GM10266 (cell line): ENCODE measurements around the gene TBX15.

Source experiments
- DNase-seq: peaks from one replicate; pipeline ENCODE4 v3.0.0; 2012; ENCODE audit errors: extremely low spot score
- CTCF ChIP-seq: IDR thresholded peaks from 2 replicates; pipeline ENCODE4 v1.5.1; 2012; ENCODE audit warnings: mild to moderate bottlenecking, low read depth; ENCODE audit not compliant: control insufficient read depth, insufficient read depth; ENCODE audit errors: missing control alignments

TBX15 gene

GRCh38 chr1:118866330-118866729 lies 121.8 kb downstream of the TBX15 start:
- no peak for TF ChIP-seq CTCF
- no peak for DNase-seq

DNA sequence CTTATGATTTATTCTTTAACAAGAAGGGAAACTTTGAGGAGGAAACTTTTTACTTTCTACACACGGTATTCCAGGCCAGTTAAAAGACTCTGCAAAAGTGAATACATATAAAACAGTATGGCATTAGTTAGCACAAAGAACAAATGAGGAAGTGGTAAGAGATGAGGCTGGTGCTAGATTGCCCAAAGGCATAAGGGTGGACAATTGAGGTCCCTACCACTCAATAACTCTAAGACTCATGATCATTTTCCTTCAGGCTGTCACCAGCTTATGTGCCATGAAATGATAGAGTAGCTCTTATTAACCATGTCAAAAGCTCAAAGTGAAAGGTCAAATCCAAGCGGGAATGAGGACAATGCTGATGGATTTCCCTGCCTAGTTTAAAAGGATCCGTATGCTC lies 124.5 kb downstream of the TBX15 start:
- no peak for DNase-seq
- TF ChIP-seq CTCF = no peak

DNA sequence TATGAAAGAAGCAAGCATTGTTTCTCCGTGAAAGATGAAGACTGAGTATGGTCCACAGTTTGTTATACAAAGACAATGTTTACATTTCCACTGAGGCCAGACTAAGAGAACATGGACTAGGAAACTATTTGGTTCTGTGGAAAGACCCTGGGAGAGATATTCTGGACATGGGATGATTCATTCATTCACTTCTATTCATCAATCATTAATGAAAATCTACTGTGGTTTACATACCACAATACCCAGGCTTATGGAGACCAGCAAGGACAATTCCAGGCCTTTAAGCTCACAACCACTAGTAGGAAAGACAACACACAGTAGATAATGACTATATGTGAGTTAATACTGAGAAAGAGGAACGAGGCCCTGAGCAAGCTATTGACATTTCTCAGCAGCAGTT lies 125.4 kb downstream of the TBX15 start:
- no peak for TF ChIP-seq CTCF
- DNase-seq = no peak

DNA sequence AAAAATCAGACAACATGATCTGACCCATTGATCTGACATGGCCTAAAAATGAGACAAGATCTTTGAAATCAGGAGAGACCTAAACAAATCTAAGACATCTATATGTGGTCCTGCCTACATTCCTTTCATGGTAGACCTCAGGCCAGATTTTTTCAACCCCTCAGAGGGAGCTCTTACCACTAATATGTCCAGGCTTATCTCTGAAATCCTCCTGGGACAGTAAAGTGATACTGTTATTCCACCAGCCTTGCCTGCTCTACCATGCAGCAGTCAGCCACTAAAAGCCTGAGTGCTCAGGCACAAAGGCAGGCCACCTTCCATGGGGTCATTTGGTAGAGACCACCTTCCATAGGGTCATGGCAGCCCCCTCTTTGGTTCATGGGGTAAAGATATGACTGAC lies 126.9 kb downstream of the TBX15 start:
- DNase-seq = no peak
- TF ChIP-seq CTCF = no peak

GRCh38 chr1:118859999-118860398 lies 128.1 kb downstream of the TBX15 start:
- TF ChIP-seq CTCF = no peak
- no peak for DNase-seq

DNA sequence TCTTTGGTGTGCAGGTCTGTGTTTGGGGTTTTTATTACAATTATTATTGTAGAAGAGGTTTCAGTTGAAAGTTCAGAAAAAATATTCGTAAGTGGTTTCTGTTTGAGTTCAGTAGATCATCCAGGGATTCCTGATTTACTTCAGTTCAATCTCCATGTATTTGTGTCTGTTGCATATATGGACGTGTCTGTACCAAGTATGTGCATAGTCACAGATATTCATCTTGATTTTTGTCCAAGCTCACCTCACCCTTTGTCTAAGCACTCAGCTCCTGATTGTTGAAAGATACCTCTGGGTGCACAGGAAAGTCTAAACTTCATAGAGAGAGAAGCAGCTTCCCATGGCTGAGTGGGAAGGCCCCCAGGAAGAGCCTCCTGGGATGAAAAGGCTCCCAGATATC lies 141.7 kb downstream of the TBX15 start:
- DNase-seq = no peak
- no peak for TF ChIP-seq CTCF

DNA sequence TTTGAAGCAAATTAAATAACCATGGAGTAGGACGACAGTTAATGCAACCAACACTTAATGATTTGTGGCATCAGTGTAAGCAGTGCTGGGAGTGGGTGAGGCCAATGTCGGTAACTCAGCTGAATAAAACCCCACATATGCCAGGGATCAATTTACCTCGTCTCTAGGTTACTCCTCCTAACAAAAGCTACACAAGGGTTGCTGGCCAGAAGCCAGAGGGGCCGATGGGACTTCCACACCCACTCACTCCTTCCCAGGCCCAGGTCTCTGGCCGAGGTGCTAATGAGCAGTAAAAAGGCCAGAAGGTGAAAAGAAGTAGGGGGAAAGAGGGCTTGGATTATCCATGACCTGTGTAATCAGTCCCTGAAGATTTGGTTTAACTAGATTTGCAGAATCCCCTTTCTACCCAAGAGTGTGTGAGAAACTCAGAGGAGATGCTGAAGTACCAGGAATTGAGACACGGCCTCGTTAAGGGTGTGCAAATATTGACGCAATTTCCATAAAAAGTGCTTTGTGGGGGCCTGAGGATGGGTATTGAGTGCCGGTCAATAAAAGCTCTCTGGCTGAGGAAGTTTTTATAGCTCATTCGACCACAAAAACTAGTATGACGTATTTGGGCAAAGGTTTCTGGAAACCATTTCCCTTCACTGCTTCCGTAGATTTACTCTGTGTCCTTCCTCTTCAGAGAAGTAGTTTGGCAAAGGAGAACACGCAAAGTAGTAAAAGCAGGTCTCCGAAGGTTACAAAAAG lies 145.5 kb downstream of the TBX15 start:
- DNase-seq = no peak
- no peak for TF ChIP-seq CTCF
